GM18520 (cell line): ENCODE results near the gene KAZN.
"Not testable (repeated sequence)": the region's sequence is repeated elsewhere in the genome, so short reads cannot be mapped to it uniquely, and the experiment has no call there.

Experiments used
- ATAC-seq: cut with Tn5 transposase; IDR thresholded peaks from one replicate; pipeline ENCODE4 v1.9.1; 2021; ENCODE audit not compliant: unreplicated experiment

Gene KAZN

GRCh38 chr1:15115542-15116330, 517.3 kb downstream of the KAZN start:
- no peak for ATAC-seq

- no peak for ATAC-seq
Measured at GRCh38 chr1:15116966-15117365, 518.5 kb downstream of the KAZN start.

GRCh38 chr1:15117671-15118325, 519.3 kb downstream of the KAZN start:
- ATAC-seq, result no peak

GRCh38 chr1:15118579-15118978, 520.1 kb downstream of the KAZN start:
- ATAC-seq, result no peak

- ATAC-seq, result no peak
Measured at GRCh38 chr1:15120251-15120945, 521.9 kb downstream of the KAZN start.

- ATAC-seq, result no peak
Measured at GRCh38 chr1:15122331-15122730, 523.8 kb downstream of the KAZN start.

GRCh38 chr1:15123270-15123669, 524.8 kb downstream of the KAZN start:
- no peak for ATAC-seq

GRCh38 chr1:15123925-15124324, 525.4 kb downstream of the KAZN start:
- ATAC-seq, result no peak

GRCh38 chr1:15124362-15125100, 526.0 kb downstream of the KAZN start:
- ATAC-seq, result no peak

GRCh38 chr1:15125101-15125745, 526.7 kb downstream of the KAZN start:
- no peak for ATAC-seq

GRCh38 chr1:15128077-15128476, 529.6 kb downstream of the KAZN start:
- no peak for ATAC-seq

GRCh38 chr1:15128520-15129313, 530.2 kb downstream of the KAZN start:
- ATAC-seq, result no peak

GRCh38 chr1:15129944-15130343, 531.5 kb downstream of the KAZN start:
- ATAC-seq, result no peak

- no peak for ATAC-seq
Measured at GRCh38 chr1:15130607-15131006, 532.1 kb downstream of the KAZN start.

GRCh38 chr1:15132965-15133364, 534.5 kb downstream of the KAZN start:
- no peak for ATAC-seq

GRCh38 chr1:15134285-15134684, 535.8 kb downstream of the KAZN start:
- no peak for ATAC-seq

- ATAC-seq, result not testable (repeated sequence)
Measured at GRCh38 chr1:15135604-15136003, 537.1 kb downstream of the KAZN start.

GRCh38 chr1:15137809-15138208, 539.3 kb downstream of the KAZN start:
- no peak for ATAC-seq

GRCh38 chr1:15139654-15140350, 541.3 kb downstream of the KAZN start:
- no peak for ATAC-seq
